Brain pericyte (primary cell): ENCODE results near the gene RBM20.
A peak's percentile ranks its signal among the peaks of the same experiment; 100 is the strongest.
"Not testable (repeated sequence)": the region's sequence is repeated elsewhere in the genome, so short reads cannot be mapped to it uniquely, and the experiment has no call there.

Experiments
- DNase-seq: peaks from one replicate; pipeline ENCODE4 v3.0.0-alpha.2; 2012; ENCODE audit warnings: low read depth, low spot score

Gene RBM20

DNA sequence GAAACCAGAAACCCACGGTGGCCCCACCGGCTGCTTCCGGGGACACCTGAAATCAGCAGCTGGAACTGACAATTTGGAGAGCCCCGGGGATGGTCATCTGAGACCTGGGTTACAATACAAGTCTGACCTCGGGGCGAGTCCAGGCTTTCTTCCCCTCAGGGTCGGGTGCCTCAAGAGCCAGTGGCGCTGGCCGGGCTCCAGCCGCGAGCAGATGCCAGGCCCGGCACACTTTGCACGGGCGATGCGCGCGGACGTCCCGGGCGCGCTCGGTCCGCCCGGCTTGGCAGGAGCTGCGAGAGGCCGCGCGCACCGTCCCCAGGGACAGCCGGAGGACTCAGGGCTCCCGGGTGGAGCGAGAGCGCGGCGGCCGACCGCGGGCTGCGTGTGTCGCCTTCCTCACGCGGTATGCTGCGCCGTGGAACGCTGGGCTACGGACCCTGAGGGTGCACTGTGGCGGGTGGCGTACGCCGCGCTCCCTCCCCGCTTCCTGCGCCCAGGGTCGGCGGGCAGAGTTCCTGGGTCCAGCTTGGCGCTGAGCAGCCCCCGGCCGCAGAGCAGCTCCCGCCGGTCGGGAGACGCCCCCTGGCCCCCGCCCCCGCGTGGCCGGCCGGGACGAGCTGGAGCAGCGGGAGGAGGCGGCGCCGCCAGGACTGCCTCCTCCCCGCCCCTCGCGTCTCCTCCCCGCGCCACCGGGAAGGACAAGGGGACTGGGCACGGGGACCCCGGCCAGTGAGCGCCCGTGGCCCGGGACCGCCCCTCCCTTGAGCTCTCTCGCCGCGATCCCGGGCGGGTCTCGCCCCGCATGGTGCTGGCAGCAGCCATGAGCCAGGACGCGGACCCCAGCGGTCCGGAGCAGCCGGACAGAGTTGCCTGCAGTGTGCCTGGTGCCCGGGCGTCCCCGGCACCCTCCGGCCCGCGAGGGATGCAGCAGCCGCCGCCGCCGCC lies at the start of gene RBM20:
RBM20 (plus strand) TSS at position 684 of the 945 bp plus-strand sequence; CDS start at position 803, 119 bp downstream.
- DNase-seq: no peak

DNA sequence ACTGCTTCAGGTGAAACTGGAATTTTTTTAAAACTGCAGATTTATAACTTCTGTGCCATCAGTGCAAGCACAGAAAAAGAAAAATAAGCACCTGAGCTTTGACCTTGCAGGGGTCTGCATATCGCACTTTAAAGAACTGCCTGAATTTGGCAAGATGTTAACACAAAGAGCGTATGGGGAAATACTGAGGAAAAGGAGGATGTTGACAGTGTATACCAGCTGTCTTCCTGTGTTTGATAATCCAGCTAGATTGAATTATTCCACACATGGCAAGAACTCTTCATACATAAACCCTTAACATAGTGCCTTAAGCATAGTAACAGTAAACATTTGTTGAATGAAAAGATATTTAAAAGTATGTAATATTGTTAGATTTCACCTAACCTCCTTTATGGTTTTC lies 46.7 kb upstream of the RBM20 start:
- DNase-seq: no peak

DNA sequence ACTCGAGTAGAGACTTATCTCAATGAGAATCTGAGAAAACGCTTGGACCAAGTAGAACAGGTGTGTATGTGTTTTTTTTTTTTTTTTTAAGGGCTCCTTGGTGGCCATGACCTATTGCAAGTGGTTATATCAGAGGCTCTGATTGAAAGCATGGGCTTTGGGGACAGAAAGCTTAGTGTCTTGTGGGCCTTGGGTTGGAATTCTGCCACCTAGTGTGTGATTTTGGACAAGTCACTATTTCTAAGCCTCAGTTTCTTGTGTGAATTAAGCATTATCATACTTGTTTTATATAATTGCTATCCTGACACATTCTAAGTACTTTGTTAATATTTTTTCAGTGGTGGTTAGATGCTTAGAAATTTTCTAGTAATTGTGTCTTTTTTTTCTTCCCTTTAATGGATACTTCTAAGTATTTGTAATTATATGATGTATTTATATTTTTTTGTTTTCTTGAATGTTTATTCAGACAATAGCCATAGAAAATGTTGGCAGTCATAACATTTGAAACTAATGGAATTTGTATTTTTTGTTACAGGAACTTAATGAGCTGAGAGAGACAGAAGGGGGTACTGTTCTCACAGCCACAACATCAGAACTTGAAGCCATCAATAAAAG lies 43.5 kb upstream of the RBM20 start:
- peak; percentile 25 for DNase-seq

DNA sequence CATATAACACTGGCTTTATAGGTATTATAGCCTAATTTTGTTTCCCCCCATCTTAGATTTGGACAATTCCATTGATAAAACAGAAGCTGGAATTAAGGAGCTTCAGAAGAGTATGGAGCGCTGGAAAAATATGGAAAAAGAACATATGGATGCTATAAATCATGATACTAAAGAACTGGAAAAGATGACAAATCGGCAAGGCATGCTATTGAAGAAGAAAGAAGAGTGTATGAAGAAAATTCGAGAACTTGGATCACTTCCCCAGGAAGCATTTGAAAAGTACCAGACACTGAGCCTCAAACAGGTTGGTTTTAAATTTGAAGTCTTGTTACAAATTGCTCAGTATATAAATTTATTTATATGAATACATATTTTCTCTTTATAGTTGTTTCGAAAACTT lies 42.6 kb upstream of the RBM20 start:
- DNase-seq: no peak

DNA sequence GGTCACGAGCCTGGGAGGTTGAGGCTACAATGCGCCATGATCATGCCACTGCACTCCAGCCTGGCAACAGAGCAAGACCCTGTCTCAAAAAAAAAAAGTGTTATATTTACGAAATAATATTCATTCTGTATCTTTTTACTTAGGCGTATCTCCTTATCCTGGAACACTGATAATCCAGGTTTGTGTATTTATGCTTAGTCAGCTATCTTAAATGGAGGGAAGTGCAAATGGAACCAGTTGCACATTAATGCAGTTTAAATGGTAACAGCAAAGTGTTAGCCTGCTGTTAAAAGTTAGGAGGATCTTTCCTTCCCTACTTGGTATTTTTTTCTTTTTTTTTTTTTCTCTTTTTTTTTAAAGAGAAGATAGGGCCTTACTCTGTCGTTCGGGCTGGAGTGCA lies 36.0 kb upstream of the RBM20 start:
- no peak for DNase-seq

DNA sequence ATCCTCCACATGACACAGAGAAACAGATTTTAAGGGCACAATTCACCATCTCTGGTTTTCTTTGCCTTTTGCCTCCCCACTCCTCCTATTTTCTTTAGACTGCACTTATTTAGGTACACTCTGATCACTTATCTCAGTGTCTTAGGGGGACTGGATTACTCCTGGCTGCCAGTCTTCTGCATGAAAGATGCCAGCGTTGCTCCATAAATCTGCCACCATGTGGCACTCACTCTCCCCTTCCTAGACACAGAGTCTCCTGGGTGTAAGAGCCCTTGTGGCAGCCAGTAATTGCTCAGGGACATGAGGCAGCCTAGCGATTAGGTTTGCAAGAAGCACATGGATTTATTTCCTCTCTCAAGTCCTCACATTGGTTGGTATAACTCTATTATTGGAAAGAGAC lies 34.5 kb upstream of the RBM20 start:
- no peak for DNase-seq

DNA sequence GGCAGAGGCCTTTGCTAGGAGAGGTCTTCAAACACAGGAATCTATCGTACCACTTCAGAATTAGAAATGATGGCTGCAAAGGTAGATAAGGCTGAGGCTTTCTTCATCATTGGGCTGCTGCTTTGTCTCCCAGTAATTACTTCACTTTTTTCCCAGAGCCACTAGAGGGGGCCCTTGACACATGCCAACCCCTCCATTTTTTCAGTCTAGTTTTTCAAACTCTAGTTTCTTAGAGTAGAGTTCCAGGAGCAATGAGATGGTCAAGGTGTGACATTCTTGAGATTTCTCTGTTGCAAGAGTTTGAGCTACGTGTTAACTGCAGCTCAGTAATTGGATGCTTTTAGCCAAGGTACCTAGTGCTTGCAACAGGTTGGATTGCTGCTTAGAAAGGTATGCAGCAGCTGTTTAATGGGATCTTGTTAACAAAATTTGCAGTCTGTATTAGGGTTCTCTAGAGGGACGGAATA lies 33.8 kb upstream of the RBM20 start:
- DNase-seq: no peak

DNA sequence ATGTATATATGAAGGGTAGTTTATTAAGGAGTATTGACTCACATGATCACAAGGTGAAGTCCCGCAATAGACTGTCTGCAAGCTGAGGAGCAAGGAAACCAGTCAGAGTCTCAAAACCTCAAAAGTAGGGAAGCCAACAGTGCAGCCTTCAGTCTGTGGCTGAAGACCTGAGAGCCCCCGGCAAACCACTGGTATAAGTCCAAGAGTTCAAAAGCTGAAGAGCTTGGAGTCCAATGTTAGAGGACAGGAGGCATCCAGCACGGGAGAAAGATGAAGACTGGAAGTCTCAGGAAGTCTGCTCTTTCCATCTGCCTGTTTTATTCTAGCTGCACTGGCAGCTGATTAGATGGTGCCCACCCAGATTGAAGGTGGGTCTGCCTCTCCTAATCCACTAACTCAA lies 33.4 kb upstream of the RBM20 start:
- DNase-seq: not testable (repeated sequence)

DNA sequence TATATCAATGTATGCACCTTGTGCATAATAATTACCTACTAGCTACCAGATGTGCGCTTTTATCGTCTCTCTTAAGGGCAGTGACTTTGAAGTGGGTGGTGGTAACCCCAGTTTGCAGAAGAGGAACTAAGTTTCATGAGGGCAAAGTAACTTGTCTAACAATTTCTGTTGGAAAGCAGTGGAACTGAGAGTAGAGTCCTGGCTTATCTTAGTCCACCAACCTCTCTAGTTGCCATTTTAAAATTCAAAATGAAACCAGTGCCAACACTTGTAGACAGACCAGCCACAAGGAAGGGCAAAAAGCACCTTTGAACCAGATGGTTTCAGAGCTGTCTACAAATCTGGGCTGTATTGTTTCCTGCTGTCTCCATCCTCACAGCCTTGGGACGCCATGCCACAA lies 32.0 kb upstream of the RBM20 start:
- no peak for DNase-seq

DNA sequence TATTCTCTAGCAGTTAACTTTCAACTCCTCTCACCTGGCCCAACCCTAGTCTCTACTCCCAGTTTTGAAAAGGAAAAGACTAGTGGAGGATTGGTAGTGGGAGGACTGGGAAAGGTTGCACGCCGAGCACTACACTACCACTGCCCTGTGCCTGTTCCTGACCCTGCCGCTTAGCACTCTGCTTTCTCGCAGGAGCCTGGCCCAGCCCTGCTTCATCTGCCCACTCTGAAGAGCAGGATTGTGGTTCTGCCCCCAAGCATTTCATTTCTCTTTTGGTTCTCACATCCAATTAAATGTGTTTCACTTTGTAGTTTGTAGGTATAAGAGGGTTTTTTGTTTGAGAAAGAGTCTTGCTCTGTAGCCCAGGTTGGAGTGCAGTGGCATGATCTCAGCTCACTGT lies 31.5 kb upstream of the RBM20 start:
- no peak for DNase-seq

DNA sequence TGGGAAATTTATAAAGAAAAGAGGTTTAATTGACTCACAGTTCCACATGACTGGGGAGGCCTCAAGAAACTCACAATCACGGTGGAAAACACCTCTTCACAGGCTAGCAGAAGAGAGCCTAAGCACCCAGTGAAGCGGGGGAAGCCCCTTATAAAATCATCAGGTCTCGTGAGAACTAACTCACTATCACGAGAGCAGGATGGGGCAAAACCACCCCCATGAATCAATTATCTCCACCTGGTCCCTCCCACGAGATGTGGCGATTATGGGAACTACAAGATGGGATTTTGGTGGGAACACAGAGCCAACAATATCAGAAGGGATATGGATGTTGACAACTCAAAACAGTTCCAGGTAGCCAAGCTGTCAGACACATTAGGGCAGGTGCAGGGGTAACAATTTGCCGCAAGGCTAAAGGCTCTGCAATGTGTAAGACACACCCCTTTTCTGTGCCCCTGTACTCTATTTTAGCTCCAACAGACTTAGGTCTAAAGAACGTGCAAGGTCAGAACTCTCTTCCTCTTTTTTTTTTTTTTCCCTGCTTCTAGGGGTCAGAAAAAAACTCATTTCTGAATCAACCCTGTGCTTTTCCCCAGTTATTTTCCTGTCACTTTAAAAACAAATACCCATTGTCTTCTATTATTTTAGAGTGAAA lies 30.7 kb upstream of the RBM20 start:
- DNase-seq: no peak

DNA sequence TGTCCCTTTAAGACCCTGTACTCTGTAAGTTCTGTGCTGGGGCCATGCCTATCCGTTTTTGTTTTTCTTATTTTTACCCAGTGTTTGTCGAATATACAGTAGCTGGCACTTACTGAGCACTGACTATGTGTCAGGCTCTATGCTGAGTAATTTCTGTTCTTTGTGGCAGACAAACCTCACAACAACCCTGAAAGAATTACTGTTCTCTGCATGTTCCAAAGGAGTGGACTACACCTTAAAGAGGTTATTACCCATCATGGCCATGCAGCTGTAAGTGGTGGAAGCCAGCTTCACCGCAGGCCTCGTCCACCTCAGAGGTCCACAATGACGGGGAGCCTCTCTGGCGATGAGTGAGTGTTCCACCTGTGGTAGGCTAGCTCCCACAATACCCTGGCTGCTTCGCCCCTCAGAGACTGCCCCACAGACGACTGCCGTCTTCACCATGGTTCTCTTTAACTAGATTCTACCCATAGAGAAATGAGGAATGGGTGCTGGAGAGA lies 30.1 kb upstream of the RBM20 start:
- DNase-seq: no peak

DNA sequence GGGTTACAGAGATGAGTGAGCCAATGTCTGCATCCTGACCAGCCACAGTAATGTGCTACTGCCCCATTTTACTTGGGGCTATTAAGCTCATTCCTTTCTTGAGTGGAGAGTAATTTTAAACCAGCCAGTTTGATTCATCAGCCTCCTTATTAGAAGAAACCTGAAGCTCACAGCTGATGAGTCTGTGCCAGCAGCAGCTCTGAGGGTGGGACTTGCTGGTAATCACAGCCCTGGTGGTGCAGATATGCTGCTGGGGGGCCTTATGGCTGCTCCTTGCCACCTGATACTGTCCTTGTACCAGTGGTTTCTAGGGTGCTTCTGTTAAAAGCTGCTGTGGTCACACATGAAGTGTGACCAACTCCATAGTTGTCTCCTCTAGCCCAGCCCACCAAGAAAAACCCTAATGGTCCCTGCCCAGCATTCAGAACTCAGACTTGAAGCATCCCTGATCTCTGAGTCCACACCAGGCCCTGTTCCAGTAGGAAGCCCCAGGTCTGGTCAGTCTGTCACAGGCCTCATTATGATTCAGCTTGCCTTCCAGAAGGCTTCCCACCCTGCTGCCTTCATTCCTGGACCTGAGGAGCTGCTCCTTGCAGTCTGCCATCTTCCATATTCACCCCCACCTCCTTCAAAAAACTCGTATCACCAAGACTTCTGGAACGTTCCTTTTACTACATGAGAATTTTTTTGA lies 28.9 kb upstream of the RBM20 start:
- no peak for DNase-seq

DNA sequence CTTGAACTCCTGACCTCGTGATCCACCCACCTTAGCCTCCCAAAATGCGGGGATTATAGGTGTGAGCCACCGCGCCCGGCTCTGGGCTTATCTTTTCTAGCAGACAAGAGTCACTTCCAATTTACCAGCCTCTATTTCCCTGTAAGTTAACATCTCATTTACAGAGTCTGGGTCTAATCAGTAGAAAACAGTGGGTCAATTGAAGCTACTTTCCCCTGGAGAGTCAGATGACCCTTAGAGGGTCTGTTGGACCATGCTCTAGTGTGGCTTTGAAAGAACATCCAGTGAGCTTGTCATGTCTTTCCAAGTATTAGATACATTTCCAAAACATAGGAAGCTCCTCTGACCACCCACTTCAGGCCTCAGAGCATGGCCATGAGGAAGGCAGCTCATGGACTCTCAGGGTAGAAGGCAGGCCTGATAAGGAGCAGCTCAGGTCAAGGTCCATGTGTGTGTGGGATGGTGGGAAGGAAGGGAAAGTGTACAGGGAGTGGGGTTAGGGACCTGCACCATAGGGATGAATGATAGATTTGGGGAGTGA lies 27.6 kb upstream of the RBM20 start:
- DNase-seq: no peak

DNA sequence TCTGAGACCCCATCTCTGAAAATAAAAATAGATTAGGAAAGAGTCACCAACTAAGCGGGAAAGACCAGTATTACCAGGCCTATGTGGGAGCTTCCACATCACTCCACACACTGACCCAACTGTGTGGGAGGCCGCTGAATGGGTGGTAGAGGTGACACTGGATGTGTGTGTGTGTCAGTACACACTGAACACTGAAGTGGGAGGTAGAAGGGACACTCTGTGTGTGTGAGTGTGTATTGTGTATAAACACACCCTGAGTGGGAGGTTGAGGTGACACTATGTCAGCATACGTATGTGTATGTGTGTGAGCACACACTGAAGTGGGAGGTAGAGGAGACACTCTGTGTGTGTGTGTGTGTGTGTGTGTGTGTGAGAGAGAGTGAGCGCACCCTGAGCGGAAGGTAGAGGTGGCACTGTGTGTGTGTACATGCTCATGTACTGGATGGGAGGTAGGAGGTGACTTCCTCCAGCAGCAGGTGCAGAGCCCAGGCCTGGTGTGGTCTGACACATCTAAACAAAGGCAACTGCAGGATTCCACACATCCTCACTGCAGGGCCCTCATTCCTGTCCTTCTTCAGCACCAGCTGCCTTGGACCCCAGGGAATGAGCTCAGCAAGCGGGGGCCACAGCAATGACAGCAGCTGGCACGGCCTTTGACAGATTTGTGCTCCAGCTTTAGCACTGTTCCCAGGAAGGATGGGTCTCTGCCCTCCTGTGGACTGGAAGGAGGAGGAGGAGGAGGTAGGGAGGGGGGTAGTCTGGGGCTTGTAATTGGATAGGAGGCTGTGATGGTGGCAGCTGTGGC lies 26.5 kb upstream of the RBM20 start:
- no peak for DNase-seq

DNA sequence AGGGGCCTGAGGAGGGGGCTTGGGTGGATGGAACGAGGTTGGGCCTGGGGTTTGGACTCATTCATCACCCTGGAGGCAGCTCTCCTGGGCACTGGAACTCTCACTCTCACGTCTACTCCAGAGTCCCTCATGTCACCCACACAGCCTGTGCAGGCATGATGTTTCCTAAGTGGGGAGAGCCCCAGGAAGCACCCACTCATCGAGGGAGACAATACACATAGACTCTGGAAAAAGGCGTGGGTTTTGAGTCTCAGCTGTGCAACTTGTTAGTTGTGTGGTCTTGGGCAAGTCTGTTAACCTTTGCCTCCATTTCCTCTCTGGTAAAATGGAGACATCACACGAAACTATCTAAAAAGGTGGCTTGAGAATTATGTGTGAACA lies 25.9 kb upstream of the RBM20 start:
- DNase-seq: no peak

DNA sequence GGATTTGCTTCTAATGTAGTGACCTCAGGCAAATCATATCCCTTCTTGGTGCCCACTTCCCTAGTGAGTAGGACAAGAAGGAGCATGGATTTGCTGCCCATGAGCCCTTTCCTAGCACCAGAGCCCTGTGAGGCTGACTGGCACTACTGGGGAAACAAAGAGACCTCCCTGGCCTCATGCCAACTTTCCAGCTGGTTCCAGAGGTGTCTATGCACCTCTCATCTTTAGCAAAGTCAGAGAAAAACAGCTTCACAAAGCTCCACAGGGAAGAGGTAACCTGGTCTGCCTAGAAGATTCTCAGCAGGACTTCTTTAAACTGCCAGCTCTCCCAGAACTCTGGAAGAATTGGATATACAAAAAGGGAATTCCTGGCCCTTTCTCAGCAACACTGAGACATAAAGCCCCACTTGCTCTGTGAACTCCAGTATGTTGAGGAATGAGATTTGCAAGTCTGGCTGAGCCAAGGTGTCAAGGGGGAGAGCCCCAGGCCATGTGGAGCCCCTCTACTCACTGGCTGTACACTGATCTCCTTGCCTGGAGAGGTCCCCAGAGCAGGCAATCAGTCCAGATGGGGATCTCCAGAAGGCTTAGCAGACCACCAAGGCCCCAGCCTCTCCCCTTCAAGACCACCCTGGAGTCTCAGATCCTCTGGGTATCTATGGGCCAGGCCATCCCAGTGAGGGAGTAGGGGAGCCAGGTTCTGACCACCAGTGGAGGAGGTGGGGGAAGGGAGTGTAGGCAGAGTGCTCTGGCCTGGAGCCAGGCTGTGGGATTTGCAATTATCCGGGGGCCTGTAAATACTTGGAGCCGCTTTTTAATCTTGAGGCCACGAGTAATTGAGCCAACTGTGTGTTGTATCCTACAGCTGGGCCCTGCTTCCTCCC lies 24.4 kb upstream of the RBM20 start:
- DNase-seq: no peak

DNA sequence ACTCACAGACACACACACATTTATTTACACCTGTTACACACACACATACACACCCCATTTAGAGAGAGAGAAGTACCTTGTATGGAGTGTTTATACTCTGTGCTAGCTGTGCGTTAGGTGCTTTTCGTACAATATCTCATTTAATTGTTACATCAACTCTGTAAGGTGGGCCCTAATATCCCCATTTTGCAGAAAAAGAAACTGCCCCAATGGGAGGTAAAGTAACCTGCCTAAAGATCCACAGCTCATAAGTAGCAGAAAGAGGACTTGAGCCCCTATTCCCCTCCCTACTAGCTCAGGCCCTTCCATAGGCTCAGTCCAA lies 23.8 kb upstream of the RBM20 start:
- DNase-seq: no peak

DNA sequence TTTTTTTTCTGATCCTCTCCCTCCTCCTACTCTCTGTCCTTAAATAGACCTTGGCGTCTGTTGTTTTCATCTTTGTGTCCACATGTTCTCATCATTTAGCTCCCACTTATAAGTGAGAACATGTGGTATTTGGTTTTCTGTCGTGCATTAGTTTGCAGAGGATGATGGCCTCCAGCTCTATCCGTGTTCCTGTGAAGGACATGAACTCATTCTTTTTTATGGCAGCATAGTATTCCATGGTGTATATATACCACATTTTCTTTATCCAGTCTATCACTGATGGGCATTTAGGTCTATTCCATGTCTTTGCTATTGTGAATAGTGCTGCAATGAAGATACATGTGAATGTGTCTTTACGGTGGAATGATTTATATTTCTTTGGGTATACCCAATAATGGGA lies 20.8 kb upstream of the RBM20 start:
- DNase-seq: not testable (repeated sequence)
